HepG2 (cell line): ENCODE measurements around the gene SPHK1. TPM values are rescaled to one million over a fixed set of nuclear protein-coding genes. Genes with fewer than 3 reads are reported as not detected.

ENCODE experiments used
- CEBPB ChIP-seq: IDR thresholded peaks from 2 replicates; pipeline ENCODE4 v1.6.1; 2011; ENCODE audit warnings: low read depth, low read length, improper control_type of control experiment, borderline replicate concordance
- HOXA5 ChIP-seq: sonication (generic); formaldehyde crosslinking; IDR thresholded peaks from 2 replicates; pipeline ENCODE4 v1.4.0; 2020; ENCODE audit warnings: missing genetic modification reagents
- IKZF1 ChIP-seq: fragments of 450-650 bp; IDR thresholded peaks from 2 replicates; pipeline ENCODE4 v1.7.1; 2016
- KLF9 ChIP-seq: IDR thresholded peaks from 2 replicates; pipeline ENCODE4 v1.6.1; 2016; ENCODE audit warnings: low read depth
- NFYB ChIP-seq: sonication (generic); formaldehyde crosslinking; IDR thresholded peaks from 2 replicates; pipeline ENCODE4 v1.4.0; 2020; ENCODE audit warnings: missing genetic modification reagents
- NRL ChIP-seq: sonication (generic); formaldehyde crosslinking; IDR thresholded peaks from 2 replicates; pipeline ENCODE4 v1.5.0; 2020; ENCODE audit warnings: missing genetic modification reagents, mild to moderate bottlenecking, moderate library complexity, borderline replicate concordance
- YEATS2 ChIP-seq: sonication (generic); formaldehyde crosslinking; IDR thresholded peaks from 2 replicates; pipeline ENCODE4 v1.4.0; 2020; ENCODE audit warnings: missing genetic modification reagents, borderline replicate concordance
- ZNF136 ChIP-seq: sonication (generic); formaldehyde crosslinking; IDR thresholded peaks from 2 replicates; pipeline ENCODE4 v1.8.1; 2022; ENCODE audit warnings: low read depth, mild to moderate bottlenecking, moderate library complexity, missing genetic modification reagents
- ZNF562 ChIP-seq: sonication (generic); formaldehyde crosslinking; IDR thresholded peaks from 2 replicates; pipeline ENCODE4 v1.8.0; 2022; ENCODE audit warnings: missing genetic modification reagents, borderline replicate concordance
- ZNF768 ChIP-seq: sonication (generic); formaldehyde crosslinking; IDR thresholded peaks from 2 replicates; pipeline ENCODE4 v1.4.0; 2020; ENCODE audit warnings: missing genetic modification reagents
- ZNF780A ChIP-seq: sonication (generic); formaldehyde crosslinking; IDR thresholded peaks from 2 replicates; pipeline ENCODE4 v1.8.0; 2022; ENCODE audit warnings: mild to moderate bottlenecking, missing genetic modification reagents, moderate library complexity
- polyA plus RNA-seq, 8 experiments: library from polyadenylated mRNA; depleted of rRNA in 3 of 8; stranded (reverse) in 7 of 8; unstranded in 1 of 8; fragments of >200 nt; fragmentation: Illumina TruSeq in 4 of 8; extraction: Trizol in 4 of 8; gene quantifications; 2 replicates each; pipeline versions ENCODE4 v1.2.1 to v1.2.3, GENCODE V29; 2011 to 2016; ENCODE audit warnings: low read depth in 4 of 8, missing spikeins in 1 of 8, mixed read lengths in 1 of 8; ENCODE audit not compliant: insufficient read depth in 1 of 8
- total RNA-seq, 5 experiments: library from RNA; depleted of rRNA; stranded (reverse); fragments of >200 nt; fragmentation: Illumina TruSeq; extraction: Trizol; gene quantifications; 2 replicates each; pipeline ENCODE4 v1.2.3, GENCODE V29; 2016; ENCODE audit warnings: low read depth in 1 of 5
- TF ChIP-seq, protein P1 (sequence below): sonication (generic); formaldehyde crosslinking; IDR thresholded peaks from 2 replicates; pipeline ENCODE4 v1.4.0; 2020; ENCODE audit warnings: missing genetic modification reagents
- TF ChIP-seq, protein P2 (sequence below): sonication (generic); formaldehyde crosslinking; conservative IDR thresholded peaks from 2 replicates; pipeline ENCODE4 v1.8.0; 2022; ENCODE audit warnings: mild to moderate bottlenecking, moderate library complexity, missing genetic modification reagents
- TF ChIP-seq, protein P3 (sequence below): IDR thresholded peaks from 2 replicates; pipeline ENCODE4 v1.4.0; 2020; ENCODE audit warnings: mild to moderate bottlenecking, missing genetic modification reagents
- TF ChIP-seq, protein P4 (sequence below): sonication (generic); formaldehyde crosslinking; IDR thresholded peaks from 2 replicates; pipeline ENCODE4 v1.4.0; 2020; ENCODE audit warnings: missing genetic modification reagents, mild to moderate bottlenecking, borderline replicate concordance

SPHK1 gene
- total and polyA plus RNA-seq, 2 of the 13 experiments (the other 11 are each of a cell fraction or from before 2014, with no cell fraction given), result 129 to 160 TPM

DNA sequence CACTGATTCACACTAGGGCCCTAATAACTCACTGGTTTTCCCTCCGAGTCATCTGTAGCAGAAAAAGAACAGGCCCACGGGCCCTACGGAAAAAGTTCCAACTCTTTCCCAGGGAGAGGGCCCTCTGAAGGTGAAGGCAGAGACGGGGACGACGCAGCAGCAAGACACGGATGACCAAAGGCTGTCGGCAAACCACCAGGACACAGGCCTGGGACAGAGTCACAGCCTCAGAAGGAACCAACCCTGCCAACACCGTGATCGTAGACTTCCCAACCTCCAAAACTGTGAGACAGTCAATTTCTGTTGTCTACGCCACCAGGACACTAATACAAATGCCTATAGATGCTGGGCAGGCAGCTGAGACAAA, 5.2 kb upstream of the SPHK1 start (continued):
- TF ChIP-seq, protein P1, sequence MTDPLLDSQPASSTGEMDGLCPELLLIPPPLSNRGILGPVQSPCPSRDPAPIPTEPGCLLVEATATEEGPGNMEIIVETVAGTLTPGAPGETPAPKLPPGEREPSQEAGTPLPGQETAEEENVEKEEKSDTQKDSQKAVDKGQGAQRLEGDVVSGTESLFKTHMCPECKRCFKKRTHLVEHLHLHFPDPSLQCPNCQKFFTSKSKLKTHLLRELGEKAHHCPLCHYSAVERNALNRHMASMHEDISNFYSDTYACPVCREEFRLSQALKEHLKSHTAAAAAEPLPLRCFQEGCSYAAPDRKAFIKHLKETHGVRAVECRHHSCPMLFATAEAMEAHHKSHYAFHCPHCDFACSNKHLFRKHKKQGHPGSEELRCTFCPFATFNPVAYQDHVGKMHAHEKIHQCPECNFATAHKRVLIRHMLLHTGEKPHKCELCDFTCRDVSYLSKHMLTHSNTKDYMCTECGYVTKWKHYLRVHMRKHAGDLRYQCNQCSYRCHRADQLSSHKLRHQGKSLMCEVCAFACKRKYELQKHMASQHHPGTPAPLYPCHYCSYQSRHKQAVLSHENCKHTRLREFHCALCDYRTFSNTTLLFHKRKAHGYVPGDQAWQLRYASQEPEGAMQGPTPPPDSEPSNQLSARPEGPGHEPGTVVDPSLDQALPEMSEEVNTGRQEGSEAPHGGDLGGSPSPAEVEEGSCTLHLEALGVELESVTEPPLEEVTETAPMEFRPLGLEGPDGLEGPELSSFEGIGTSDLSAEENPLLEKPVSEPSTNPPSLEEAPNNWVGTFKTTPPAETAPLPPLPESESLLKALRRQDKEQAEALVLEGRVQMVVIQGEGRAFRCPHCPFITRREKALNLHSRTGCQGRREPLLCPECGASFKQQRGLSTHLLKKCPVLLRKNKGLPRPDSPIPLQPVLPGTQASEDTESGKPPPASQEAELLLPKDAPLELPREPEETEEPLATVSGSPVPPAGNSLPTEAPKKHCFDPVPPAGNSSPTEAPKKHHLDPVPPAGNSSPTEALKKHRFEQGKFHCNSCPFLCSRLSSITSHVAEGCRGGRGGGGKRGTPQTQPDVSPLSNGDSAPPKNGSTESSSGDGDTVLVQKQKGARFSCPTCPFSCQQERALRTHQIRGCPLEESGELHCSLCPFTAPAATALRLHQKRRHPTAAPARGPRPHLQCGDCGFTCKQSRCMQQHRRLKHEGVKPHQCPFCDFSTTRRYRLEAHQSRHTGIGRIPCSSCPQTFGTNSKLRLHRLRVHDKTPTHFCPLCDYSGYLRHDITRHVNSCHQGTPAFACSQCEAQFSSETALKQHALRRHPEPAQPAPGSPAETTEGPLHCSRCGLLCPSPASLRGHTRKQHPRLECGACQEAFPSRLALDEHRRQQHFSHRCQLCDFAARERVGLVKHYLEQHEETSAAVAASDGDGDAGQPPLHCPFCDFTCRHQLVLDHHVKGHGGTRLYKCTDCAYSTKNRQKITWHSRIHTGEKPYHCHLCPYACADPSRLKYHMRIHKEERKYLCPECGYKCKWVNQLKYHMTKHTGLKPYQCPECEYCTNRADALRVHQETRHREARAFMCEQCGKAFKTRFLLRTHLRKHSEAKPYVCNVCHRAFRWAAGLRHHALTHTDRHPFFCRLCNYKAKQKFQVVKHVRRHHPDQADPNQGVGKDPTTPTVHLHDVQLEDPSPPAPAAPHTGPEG (CRISPR knock-in tag), result peak; percentile 70; the same call in 1 of the 2 replicates
- TF ChIP-seq ZNF768 (CRISPR knock-in tag) (no peak), ZNF136 (CRISPR knock-in tag) (no peak), YEATS2 (0 out of 2 replicates have a peak, but pooled peaks have one; percentile 10), NFYB (CRISPR knock-in tag) (no peak), NRL (CRISPR knock-in tag) (0 out of 2 replicates have a peak, but pooled peaks have one; percentile 12), CEBPB (no peak), KLF9 (CRISPR knock-in tag) (no peak), ZNF780A (CRISPR knock-in tag) (0 out of 2 replicates have a peak, but pooled peaks have one; percentile 30), IKZF1 (no peak), ZNF562 (CRISPR knock-in tag) (no peak), HOXA5 (CRISPR knock-in tag) (0 out of 2 replicates have a peak, but pooled peaks have one; percentile 11)
- TF ChIP-seq, protein P2, sequence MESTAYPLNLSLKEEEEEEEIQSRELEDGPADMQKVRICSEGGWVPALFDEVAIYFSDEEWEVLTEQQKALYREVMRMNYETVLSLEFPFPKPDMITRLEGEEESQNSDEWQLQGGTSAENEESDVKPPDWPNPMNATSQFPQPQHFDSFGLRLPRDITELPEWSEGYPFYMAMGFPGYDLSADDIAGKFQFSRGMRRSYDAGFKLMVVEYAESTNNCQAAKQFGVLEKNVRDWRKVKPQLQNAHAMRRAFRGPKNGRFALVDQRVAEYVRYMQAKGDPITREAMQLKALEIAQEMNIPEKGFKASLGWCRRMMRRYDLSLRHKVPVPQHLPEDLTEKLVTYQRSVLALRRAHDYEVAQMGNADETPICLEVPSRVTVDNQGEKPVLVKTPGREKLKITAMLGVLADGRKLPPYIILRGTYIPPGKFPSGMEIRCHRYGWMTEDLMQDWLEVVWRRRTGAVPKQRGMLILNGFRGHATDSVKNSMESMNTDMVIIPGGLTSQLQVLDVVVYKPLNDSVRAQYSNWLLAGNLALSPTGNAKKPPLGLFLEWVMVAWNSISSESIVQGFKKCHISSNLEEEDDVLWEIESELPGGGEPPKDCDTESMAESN (CRISPR knock-in tag), result 0 out of 2 replicates have a peak, but pooled peaks have one; percentile 18
- TF ChIP-seq, protein P3, sequence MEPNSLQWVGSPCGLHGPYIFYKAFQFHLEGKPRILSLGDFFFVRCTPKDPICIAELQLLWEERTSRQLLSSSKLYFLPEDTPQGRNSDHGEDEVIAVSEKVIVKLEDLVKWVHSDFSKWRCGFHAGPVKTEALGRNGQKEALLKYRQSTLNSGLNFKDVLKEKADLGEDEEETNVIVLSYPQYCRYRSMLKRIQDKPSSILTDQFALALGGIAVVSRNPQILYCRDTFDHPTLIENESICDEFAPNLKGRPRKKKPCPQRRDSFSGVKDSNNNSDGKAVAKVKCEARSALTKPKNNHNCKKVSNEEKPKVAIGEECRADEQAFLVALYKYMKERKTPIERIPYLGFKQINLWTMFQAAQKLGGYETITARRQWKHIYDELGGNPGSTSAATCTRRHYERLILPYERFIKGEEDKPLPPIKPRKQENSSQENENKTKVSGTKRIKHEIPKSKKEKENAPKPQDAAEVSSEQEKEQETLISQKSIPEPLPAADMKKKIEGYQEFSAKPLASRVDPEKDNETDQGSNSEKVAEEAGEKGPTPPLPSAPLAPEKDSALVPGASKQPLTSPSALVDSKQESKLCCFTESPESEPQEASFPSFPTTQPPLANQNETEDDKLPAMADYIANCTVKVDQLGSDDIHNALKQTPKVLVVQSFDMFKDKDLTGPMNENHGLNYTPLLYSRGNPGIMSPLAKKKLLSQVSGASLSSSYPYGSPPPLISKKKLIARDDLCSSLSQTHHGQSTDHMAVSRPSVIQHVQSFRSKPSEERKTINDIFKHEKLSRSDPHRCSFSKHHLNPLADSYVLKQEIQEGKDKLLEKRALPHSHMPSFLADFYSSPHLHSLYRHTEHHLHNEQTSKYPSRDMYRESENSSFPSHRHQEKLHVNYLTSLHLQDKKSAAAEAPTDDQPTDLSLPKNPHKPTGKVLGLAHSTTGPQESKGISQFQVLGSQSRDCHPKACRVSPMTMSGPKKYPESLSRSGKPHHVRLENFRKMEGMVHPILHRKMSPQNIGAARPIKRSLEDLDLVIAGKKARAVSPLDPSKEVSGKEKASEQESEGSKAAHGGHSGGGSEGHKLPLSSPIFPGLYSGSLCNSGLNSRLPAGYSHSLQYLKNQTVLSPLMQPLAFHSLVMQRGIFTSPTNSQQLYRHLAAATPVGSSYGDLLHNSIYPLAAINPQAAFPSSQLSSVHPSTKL (CRISPR knock-in tag), result no peak
- TF ChIP-seq, protein P4, sequence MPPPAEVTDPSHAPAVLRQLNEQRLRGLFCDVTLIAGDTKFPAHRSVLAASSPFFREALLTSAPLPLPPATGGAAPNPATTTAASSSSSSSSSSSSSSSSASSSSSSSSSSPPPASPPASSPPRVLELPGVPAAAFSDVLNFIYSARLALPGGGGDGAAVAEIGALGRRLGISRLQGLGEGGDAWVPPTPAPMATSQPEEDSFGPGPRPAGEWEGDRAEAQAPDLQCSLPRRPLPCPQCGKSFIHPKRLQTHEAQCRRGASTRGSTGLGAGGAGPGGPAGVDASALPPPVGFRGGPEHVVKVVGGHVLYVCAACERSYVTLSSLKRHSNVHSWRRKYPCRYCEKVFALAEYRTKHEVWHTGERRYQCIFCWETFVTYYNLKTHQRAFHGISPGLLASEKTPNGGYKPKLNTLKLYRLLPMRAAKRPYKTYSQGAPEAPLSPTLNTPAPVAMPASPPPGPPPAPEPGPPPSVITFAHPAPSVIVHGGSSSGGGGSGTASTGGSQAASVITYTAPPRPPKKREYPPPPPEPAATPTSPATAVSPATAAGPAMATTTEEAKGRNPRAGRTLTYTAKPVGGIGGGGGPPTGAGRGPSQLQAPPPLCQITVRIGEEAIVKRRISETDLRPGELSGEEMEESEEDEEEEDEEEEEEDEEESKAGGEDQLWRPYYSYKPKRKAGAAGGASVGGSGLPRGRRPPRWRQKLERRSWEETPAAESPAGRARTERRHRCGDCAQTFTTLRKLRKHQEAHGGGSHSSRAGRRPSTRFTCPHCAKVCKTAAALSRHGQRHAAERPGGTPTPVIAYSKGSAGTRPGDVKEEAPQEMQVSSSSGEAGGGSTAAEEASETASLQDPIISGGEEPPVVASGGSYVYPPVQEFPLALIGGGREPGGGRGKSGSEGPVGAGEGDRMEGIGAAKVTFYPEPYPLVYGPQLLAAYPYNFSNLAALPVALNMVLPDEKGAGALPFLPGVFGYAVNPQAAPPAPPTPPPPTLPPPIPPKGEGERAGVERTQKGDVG (CRISPR knock-in tag), result no peak
